HG02970 (cell line): ENCODE data around the gene SMARCA2.

Source experiments
- ATAC-seq: cut with Tn5 transposase; IDR thresholded peaks from one replicate; pipeline ENCODE4 v1.9.1; 2021; ENCODE audit warnings: mild to moderate bottlenecking, moderate library complexity, moderate number of reproducible peaks; ENCODE audit not compliant: unreplicated experiment, low FRiP score

Gene SMARCA2

GRCh38 chr9:2014696-2015580, at the start of gene SMARCA2:
Gene SMARCA2, plus strand, starts transcription at chr9:2015347. Its CDS starts 13,676 bp downstream, at chr9:2029023.
- ATAC-seq = peak; percentile 88

GRCh38 chr9:1966725-1967366, 48.3 kb upstream of the SMARCA2 start:
- ATAC-seq = no peak

- ATAC-seq = no peak
Measured at GRCh38 chr9:1969160-1969559, 46.0 kb upstream of the SMARCA2 start.

GRCh38 chr9:1969898-1970297, 45.2 kb upstream of the SMARCA2 start:
- no peak for ATAC-seq

- ATAC-seq = no peak
Measured at GRCh38 chr9:1972672-1973071, 42.5 kb upstream of the SMARCA2 start.

GRCh38 chr9:1977026-1977425, 38.1 kb upstream of the SMARCA2 start:
- ATAC-seq = no peak

GRCh38 chr9:1978941-1979340, 36.2 kb upstream of the SMARCA2 start:
- ATAC-seq = no peak

GRCh38 chr9:1979741-1980367, 35.3 kb upstream of the SMARCA2 start:
- no peak for ATAC-seq

- no peak for ATAC-seq
Measured at GRCh38 chr9:1980387-1980786, 34.8 kb upstream of the SMARCA2 start.

GRCh38 chr9:1982074-1982473, 33.1 kb upstream of the SMARCA2 start:
- ATAC-seq = no peak

- ATAC-seq = no peak
Measured at GRCh38 chr9:1986341-1986740, 28.8 kb upstream of the SMARCA2 start.

- no peak for ATAC-seq
Measured at GRCh38 chr9:1989500-1989899, 25.6 kb upstream of the SMARCA2 start.

- no peak for ATAC-seq
Measured at GRCh38 chr9:1994180-1994579, 21.0 kb upstream of the SMARCA2 start.

GRCh38 chr9:1995084-1995483, 20.1 kb upstream of the SMARCA2 start:
- no peak for ATAC-seq

- no peak for ATAC-seq
Measured at GRCh38 chr9:1996156-1996555, 19.0 kb upstream of the SMARCA2 start.

- no peak for ATAC-seq
Measured at GRCh38 chr9:1997646-1998045, 17.5 kb upstream of the SMARCA2 start.

- no peak for ATAC-seq
Measured at GRCh38 chr9:1998111-1998510, 17.0 kb upstream of the SMARCA2 start.

GRCh38 chr9:2000314-2000713, 14.8 kb upstream of the SMARCA2 start:
- ATAC-seq = no peak

- ATAC-seq = no peak
Measured at GRCh38 chr9:2008372-2008771, 6.8 kb upstream of the SMARCA2 start.

GRCh38 chr9:2012347-2012746, 2.8 kb upstream of the SMARCA2 start:
- no peak for ATAC-seq

- ATAC-seq = no peak
Measured at GRCh38 chr9:2013743-2014475, 1.2 kb upstream of the SMARCA2 start.
